Peyer's patch (tissue), 4 donors: ENCODE data around the gene BTBD18.
A peak's percentile ranks its signal among the peaks of the same experiment; 100 is the strongest.

Experiments
- CTCF ChIP-seq, 6 experiments: fragments of 450-650 bp in 4 of 6; fragments of 200-600 bp in 2 of 6; sonication (generic) in 1 of 6; IDR thresholded peaks; one replicate each; pipeline ENCODE4 v1.5.1; 2017 to 2019; ENCODE audit warnings: antibody characterized with exemption in 6 of 6, mild to moderate bottlenecking in 3 of 6, moderate library complexity in 1 of 6
- POLR2A ChIP-seq, 2 donors: fragments of 450-650 bp; IDR thresholded peaks; one replicate each; pipeline ENCODE4 v1.5.1; 2017; ENCODE audit warnings: antibody characterized with exemption in 2 of 2, mild to moderate bottlenecking in 2 of 2, moderate library complexity in 2 of 2

GRCh38 chr11:57761301-57762234 lies 9.9 kb upstream of the BTBD18 start, which contains the start of gene CTNND1:
- TF ChIP-seq POLR2A (IDR thresholded peaks at IDR 0.05): peak; percentile 86 to 97
- TF ChIP-seq CTCF (IDR thresholded peaks at IDR 0.05): peak in 2 of 6 experiments; percentile 14 to 17
